ENCODE results near the gene LIMCH1.

Gene LIMCH1

GRCh38 chr4:41748571-41749475 is 210.9 kb downstream of the LIMCH1 start, which contains the start of gene PHOX2B:
TSS of gene PHOX2B (minus strand) at chr4:41748725. CDS start at chr4:41748610, 115 bp downstream.
- Histone ChIP-seq H3K27ac (ENCODE audit: low read length) (no peak within 1 kb of the TSS), H3K9me3 (ENCODE audit: insufficient read depth, low read length) (no peaks in the 10 kb centered on the region; the same call in 1 of the 2 replicates), H3K79me2 (ENCODE audit: low read length) (peaks cover 26% of the 10 kb centered on the region), H3K9ac (ENCODE audit: low read length) (no peak within 1 kb of the TSS), H3K4me3 (ENCODE audit: low read length) (no peak within 1 kb of the TSS), H3K4me1 (ENCODE audit: low read length) (peaks cover 17% of the 10 kb centered on the region), H3K4me2 (ENCODE audit: low read length) (no peak within 1 kb of the TSS), H4K20me1 (ENCODE audit: insufficient read depth, low read length) (no peaks in the 10 kb centered on the region), H3K27me3 (ENCODE audit: low read depth, low read length) (no peaks in the 10 kb centered on the region), H2AFZ (ENCODE audit: low read depth, low read length) (no peak within 1 kb of the TSS), H3K36me3 (replicated peaks; ENCODE audit: low read depth, low read length) (peaks cover 42% of the 10 kb centered on the region)
- TF ChIP-seq EZH2phosphoT487 (IDR thresholded peaks at IDR 0.05; ENCODE audit: low read depth) (no peak), CTCF (IDR thresholded peaks at IDR 0.05; ENCODE audit: low read depth, low read length) (no peak)

DNA sequence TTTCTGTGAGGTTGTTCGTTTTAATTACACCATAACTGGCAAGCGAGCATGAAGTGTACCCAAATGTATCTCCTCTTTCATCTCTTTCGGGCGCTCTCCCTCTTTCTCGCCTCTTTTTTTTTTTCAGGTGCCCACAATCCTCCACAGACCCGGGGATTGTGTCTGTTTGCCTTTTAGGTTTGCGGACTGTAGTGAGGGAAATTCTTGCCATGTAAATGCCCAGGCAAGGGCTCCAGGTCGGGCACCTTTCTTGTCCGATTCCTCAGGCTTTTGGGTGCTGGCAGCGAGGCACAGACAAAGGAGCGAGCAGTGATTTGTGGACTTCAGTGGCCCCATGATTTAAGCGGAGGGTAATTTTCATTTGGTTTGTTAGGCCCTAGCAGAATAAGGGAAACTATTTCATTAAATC is 211.7 kb downstream of the LIMCH1 start:
- H3K79me2 ChIP-seq (ENCODE audit: low read length) = peaks cover 32% of the 10 kb centered on the region
- H3K9ac ChIP-seq (ENCODE audit: low read length) = no peak overlapping the region
- H3K4me3 ChIP-seq (ENCODE audit: low read length) = no peak overlapping the region
- H4K20me1 ChIP-seq (ENCODE audit: insufficient read depth, low read length) = no peaks in the 10 kb centered on the region
- no peak overlapping the region for H3K27ac ChIP-seq (ENCODE audit: low read length)
- peaks cover 24% of the 10 kb centered on the region for H3K4me1 ChIP-seq (ENCODE audit: low read length)
- H2AFZ ChIP-seq (ENCODE audit: low read depth, low read length) = no peak overlapping the region
- TF ChIP-seq EZH2phosphoT487 (IDR thresholded peaks at IDR 0.05; ENCODE audit: low read depth) (no peak), CTCF (IDR thresholded peaks at IDR 0.05; ENCODE audit: low read depth, low read length) (no peak)
- H3K27me3 ChIP-seq (ENCODE audit: low read depth, low read length) = no peaks in the 10 kb centered on the region
- peaks cover 42% of the 10 kb centered on the region for H3K36me3 ChIP-seq (replicated peaks; ENCODE audit: low read depth, low read length)
- no peaks in the 10 kb centered on the region; the same call in 1 of the 2 replicates for H3K9me3 ChIP-seq (ENCODE audit: insufficient read depth, low read length)
- H3K4me2 ChIP-seq (ENCODE audit: low read length) = no peak overlapping the region
